Measurements from ENCODE around the gene ZNF618. TPM values are rescaled to one million over a fixed set of nuclear protein-coding genes. Genes with fewer than 3 reads are reported as not detected.

ZNF618 gene
- total and polyA plus RNA-seq, 9 donors = 8.2 to 28.9 (median 18.3) TPM

DNA sequence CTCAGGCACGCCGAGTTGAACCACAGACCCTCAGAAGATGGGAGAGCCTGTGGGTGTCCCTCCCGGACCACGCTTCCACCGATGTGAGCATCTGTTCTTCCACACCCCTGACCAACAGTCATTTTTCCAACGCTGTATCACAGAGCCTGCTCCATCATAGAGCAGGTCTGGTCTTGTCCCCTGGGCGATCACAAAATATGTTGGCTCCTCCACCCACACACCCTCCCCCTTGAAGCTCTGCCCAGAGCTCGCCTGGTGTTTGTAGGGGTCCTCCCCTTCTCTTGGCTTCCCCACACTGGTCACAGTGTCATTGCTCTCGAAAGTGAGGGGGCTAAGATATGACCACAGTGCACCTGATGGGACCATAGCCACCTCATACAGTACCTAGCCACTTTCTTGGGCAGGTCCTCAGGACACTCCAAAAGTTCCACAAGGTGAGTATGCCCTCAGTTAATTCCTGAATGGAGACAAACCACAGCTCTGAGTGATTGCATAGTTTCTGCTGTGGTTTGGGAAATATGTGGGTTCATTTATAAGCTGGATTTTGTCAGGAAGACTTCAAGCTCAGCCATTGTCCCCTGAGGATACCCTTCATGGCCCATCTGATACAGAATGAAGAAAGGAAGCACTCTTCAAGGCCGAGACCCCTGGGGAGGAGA, 3.5 kb upstream of the ZNF618 start:
- Histone ChIP-seq H3K4me3 (no peak overlapping the region), H3K9me3 (no peaks in the 10 kb centered on the region), H3K4me1 (ENCODE audit: insufficient read depth) (no peaks in the 10 kb centered on the region), H3K27ac (no peak overlapping the region), H3K27me3 (no peaks in the 10 kb centered on the region), H3K36me3 (no peaks in the 10 kb centered on the region)
- no peak for TF ChIP-seq POLR2A (IDR thresholded peaks at IDR 0.05)
- TF ChIP-seq EP300 (IDR thresholded peaks at IDR 0.05) = no peak
- TF ChIP-seq, protein P1, sequence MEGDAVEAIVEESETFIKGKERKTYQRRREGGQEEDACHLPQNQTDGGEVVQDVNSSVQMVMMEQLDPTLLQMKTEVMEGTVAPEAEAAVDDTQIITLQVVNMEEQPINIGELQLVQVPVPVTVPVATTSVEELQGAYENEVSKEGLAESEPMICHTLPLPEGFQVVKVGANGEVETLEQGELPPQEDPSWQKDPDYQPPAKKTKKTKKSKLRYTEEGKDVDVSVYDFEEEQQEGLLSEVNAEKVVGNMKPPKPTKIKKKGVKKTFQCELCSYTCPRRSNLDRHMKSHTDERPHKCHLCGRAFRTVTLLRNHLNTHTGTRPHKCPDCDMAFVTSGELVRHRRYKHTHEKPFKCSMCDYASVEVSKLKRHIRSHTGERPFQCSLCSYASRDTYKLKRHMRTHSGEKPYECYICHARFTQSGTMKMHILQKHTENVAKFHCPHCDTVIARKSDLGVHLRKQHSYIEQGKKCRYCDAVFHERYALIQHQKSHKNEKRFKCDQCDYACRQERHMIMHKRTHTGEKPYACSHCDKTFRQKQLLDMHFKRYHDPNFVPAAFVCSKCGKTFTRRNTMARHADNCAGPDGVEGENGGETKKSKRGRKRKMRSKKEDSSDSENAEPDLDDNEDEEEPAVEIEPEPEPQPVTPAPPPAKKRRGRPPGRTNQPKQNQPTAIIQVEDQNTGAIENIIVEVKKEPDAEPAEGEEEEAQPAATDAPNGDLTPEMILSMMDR (IDR thresholded peaks at IDR 0.05) = no peak
- no peak for DNase-seq
- intact Hi-C loops (cut with DNase I) = loop anchor here in 1 of 4 donors (10.0 kb wide), 1 partner anchor 68 kb away; no protein-coding TSS in a partner anchor
- WGBS, 3 donors = 82 to 90% (median 88%) methylated on average over 10 of the region's 10 CpGs

DNA sequence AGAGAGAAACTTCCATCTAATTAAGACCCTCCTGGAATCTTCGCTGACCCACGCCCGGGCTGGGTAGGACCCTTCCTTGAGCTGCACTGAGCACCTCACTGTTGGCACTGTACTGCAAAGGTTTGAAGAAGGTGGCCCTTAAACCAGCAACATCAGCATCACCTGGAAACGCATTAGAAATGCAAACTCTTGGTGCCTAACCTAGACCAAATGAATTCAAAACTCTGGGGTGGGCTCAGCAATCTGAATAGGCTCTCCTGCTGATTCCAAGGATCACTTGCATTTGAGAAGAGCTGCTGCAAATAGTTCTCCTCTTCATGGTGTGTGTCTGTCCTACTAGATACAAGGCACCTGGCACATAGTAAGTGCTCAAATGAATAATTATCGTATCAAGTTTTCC, 2.7 kb upstream of the ZNF618 start:
- no peaks in the 10 kb centered on the region for H3K36me3 ChIP-seq
- no peak for DNase-seq
- H3K4me1 ChIP-seq (ENCODE audit: insufficient read depth) = peaks cover under 1% of the 10 kb centered on the region
- 90 to 95% (median 92%) methylated on average over 5 of the region's 5 CpGs for WGBS, 3 donors
- no peaks in the 10 kb centered on the region for H3K27me3 ChIP-seq
- no peak overlapping the region for H3K4me3 ChIP-seq
- intact Hi-C loops (cut with DNase I) = loop anchor here in 1 of 4 donors (10.0 kb wide), 1 partner anchor 69 kb away; no protein-coding TSS in a partner anchor
- H3K27ac ChIP-seq = no peak overlapping the region
- TF ChIP-seq EP300 (IDR thresholded peaks at IDR 0.05) (no peak), POLR2A (IDR thresholded peaks at IDR 0.05) (no peak)
- TF ChIP-seq, protein P1 (IDR thresholded peaks at IDR 0.05) = no peak
- no peaks in the 10 kb centered on the region for H3K9me3 ChIP-seq

DNA sequence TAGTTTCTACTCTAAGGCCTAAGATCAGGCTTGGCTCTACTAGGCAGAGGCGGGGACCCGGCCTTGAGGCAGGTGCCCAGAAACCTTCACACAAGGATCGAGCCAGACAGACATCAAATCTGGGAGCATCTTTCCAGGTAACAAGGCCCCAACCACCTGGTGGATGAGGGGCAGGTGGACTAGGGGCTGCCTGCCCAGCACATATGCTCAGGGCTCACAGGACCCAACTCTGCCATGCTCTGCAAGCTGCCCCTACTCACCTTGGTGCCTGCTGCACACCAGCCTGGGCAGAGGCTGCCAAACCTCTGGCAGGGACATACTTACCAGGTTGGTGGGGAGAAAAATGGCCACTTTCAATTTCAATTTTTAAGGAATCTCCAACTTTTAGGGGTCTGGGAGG, 2.2 kb upstream of the ZNF618 start:
- H3K4me1 ChIP-seq (ENCODE audit: insufficient read depth) = peaks cover 2% of the 10 kb centered on the region
- no peaks in the 10 kb centered on the region for H3K27me3 ChIP-seq
- intact Hi-C loops (cut with DNase I) = loop anchor here in 1 of 4 donors (10.0 kb wide), 1 partner anchor 69 kb away; no protein-coding TSS in a partner anchor
- H3K27ac ChIP-seq = no peak overlapping the region
- no peak for DNase-seq
- WGBS, 3 donors = 95 to 98% (median 95%) methylated on average over 3 of the region's 3 CpGs
- H3K9me3 ChIP-seq = no peaks in the 10 kb centered on the region
- no peak overlapping the region for H3K4me3 ChIP-seq
- TF ChIP-seq, protein P1 (IDR thresholded peaks at IDR 0.05) = no peak
- no peaks in the 10 kb centered on the region for H3K36me3 ChIP-seq

DNA sequence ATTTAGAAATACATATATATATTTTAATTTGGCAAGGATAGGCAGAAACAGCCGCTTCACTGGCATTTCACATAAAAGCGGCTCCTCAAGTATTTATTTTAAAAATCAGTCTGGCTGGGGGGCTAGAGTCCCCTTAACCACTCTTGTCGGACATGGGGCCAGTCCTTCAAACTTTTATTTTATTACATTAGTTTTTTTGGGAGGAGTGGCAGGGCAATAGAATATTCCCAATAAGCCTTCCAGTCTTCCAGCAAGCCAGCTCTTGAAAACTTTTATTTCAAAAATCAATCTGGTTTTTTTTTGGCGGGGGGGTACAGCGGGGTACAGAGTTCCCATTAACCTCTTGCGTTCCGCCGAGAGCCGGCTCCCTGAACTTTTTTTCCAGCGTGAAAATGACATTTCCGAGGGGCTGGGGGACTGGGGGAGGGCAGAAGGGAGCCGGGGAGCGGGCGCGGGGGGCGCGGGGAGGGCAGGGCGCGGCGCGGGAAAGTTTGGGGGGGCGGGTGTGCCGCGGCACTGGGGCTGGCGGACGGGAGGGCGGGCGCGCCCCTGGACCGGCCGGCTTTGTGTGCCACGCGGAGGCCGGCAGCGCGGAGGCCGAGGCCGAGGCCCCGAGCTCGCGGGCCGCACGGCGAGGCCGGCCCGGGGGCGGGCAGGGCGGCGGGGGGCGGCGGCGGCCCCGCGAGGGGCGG, 504 bp upstream of the ZNF618 start:
- DNase-seq = peak in 4 of 5 donors; percentile 18 to 52 (median 45)
- H3K4me1 ChIP-seq (ENCODE audit: insufficient read depth) = peaks cover 10% of the 10 kb centered on the region
- H3K36me3 ChIP-seq = no peaks in the 10 kb centered on the region
- 2 to 5% (median 3%) methylated on average over 15 to 52 of the region's 55 CpGs for WGBS, 3 donors
- intact Hi-C loops (cut with DNase I) = loop anchor here (5.0 to 10.0 kb wide), 2 partner anchors 68 to 71 kb away; no protein-coding TSS in a partner anchor
- no peak for TF ChIP-seq EP300 (IDR thresholded peaks at IDR 0.05)
- TF ChIP-seq, protein P1 (IDR thresholded peaks at IDR 0.05) = no peak
- no peak for TF ChIP-seq POLR2A (IDR thresholded peaks at IDR 0.05)
- no peaks in the 10 kb centered on the region for H3K27me3 ChIP-seq
- peak overlapping the region; percentile 40 for H3K4me3 ChIP-seq
- no peaks in the 10 kb centered on the region for H3K9me3 ChIP-seq
- no peak overlapping the region for H3K27ac ChIP-seq

All from ovary (tissue), 9 donors.